Upper lobe of left lung (tissue), 4 donors: ENCODE results near the gene PIM3.

Source experiments
- CTCF ChIP-seq, 6 experiments: fragments of 450-650 bp in 4 of 6; fragments of 200-600 bp in 2 of 6; sonication (generic) in 2 of 6; IDR thresholded peaks; one replicate each; pipeline ENCODE4 v1.5.1; 2016 to 2019; ENCODE audit warnings: antibody characterized with exemption in 6 of 6
- POLR2A ChIP-seq, 4 donors: fragments of 450-650 bp; IDR thresholded peaks; one replicate each; pipeline ENCODE4 v1.5.1; 2016 to 2017; ENCODE audit warnings: antibody characterized with exemption in 4 of 4, mild to moderate bottlenecking in 2 of 4

GRCh38 chr22:49994361-49995040, 33.9 kb downstream of the PIM3 start:
- no peak for TF ChIP-seq POLR2A (IDR thresholded peaks at IDR 0.05)
- no peak for TF ChIP-seq CTCF (IDR thresholded peaks at IDR 0.05)
